Activated naive CD4-positive, alpha-beta T cell (primary cell): ENCODE measurements around the gene NPR1.
"Not testable (repeated sequence)": the region's sequence is repeated elsewhere in the genome, so short reads cannot be mapped to it uniquely, and the experiment has no call there.

ENCODE experiments used
- DNase-seq, 4 experiments: peaks; one replicate each; lab custom pipeline; 2025; lab: John Stamatoyannopoulos, UW

Gene NPR1

DNA sequence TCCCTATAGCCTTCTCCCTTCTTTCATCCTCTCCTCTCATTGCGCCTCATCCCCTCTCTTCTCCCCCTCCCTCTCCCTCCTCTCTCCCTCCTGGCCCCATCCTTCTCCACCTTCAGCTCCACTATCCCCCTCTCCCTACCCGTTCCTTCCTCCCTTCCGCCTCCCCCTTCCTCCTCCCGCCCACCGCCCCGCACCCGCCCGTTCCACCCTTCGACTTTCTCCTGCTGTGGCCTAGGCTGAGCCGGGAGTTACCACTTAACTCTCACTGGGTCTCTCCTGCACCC lies 1.6 kb downstream of the NPR1 start:
- no peak for DNase-seq

DNA sequence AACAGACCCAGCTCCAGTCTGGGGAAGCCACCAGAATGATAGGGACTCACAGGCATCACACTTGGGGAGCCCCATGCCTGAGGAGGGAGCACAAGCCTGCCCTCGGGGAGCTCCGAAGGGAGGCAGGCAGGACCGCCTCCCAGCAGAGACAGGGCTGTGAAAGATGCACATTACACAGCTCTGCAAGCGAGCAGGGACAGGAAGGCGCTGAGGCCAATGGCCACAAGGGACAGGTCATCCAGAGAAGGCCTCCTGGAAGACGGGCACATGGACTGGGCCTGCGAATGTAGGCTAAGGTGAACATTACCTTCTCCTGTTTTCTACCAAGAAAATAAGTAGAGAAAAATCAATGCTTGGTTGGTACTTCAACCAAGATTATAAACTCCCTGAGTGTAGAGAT lies 4.2 kb downstream of the NPR1 start:
- no peak for DNase-seq

DNA sequence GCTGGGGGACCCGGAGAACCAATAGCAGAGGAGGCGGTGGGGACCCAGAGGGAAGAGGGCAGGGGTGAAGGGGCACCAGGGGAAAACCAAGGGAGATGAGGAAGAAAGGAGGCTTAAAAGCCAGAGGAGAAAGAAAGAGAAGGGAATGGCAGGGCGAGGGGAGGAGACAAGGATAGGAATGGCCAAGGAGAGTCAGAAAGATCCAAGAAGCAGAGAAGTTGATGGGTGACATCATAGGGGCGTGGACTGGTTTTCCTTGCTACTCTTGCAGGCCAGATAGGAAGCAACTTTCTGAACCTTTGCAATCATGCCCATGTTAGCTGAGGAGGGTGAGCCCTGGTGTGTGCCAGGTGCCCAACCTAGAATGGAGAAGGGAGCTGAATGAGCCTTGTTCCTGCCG lies 5.4 kb downstream of the NPR1 start:
- no peak for DNase-seq

DNA sequence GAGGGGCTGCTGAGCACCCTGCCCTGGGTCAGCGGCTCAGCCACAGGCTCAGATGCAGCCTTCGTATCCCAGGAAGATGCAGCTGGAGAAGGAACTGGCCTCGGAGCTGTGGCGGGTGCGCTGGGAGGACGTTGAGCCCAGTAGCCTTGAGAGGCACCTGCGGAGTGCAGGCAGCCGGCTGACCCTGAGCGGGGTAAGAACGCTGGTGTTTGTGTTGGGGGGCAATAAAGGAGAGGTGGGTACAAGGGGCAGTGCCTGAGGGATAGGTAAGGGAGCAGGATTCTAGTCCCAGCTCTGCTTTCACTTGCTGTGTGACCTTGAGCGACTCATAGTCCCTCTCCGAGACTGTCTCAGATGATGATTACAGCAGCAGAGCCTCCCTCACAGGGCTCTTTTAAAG lies 6.4 kb downstream of the NPR1 start:
- no peak for DNase-seq

DNA sequence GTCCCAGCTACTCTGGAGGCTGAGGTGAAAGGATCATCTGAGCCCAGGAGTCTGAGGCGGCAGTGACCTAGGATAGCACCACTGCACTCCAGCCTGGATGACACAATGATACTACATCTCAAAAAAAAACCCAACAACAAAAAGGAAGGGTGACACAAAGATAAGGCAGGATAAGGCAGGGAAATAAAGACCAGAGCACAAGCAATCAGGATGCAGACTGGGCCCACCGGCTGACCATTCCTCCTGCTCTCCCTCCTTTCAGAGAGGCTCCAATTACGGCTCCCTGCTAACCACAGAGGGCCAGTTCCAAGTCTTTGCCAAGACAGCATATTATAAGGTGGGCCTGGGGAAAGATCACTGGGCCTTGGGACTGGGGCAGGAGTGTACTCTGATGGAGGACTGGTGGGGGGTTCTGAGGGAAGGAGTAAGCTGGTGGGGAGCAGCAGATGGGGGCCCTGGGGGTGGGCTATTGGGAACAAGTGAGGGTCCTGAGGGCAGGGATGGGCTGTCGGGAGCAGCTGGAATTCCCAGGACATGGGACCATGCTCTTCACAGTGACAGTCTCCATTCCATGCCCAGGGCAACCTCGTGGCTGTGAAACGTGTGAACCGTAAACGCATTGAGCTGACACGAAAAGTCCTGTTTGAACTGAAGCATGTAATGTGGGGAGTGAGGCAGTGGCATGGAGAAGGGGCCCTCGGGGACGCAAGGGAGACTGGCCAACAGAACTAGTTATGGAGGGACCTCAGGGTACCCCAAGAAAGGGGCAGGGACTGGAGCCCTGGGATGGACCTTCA lies 7.3 kb downstream of the NPR1 start:
- DNase-seq: no peak

DNA sequence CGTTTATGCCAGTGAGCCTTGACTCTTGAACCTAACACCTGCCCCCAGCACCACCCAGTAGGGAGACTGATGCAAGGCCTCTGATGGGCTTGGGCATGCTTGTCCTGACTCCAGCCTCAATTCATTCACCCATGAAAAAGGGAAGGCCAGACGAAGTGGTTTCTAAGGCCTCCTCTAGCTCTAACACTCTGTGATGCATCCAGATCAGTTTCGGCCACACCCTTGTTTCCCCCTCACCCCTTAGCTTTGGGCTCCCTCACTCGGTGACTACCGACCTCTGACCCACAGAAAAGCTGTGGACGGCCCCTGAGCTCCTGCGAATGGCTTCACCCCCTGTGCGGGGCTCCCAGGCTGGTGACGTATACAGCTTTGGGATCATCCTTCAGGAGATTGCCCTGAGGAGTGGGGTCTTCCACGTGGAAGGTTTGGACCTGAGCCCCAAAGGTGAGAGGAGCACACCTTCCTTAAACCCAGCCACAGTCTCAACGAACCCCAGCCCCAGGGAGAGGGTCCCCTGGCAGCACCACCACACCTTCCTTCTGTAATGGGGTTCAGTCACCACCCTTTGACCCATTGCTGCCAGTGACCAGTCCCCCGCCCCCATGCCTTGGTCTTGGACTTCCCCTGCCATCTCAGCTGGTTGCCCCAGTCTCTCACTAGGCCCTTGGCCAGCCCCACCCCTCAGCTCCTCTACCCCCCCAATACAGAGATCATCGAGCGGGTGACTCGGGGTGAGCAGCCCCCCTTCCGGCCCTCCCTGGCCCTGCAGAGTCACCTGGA lies 9.0 kb downstream of the NPR1 start:
- no peak for DNase-seq

DNA sequence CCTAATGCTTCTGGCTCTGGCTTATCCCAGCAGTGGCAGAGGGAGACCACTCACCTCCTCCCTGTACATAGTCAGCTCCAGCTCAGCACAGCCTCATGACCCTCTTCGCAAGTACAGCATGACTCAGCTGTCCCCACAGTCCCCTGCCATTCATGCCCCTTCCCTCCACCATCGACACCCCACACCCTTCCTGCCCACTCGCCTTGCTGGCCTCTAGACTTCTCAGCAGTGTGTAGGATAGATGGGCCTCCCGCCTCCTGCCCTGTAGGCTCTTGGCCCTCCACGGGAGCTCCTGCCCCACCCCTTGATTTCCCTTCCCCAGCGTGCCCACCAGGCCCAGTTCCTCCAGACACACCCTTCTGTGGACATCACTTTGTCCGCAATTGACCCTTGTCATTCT lies 9.8 kb downstream of the NPR1 start:
- DNase-seq: no peak

DNA sequence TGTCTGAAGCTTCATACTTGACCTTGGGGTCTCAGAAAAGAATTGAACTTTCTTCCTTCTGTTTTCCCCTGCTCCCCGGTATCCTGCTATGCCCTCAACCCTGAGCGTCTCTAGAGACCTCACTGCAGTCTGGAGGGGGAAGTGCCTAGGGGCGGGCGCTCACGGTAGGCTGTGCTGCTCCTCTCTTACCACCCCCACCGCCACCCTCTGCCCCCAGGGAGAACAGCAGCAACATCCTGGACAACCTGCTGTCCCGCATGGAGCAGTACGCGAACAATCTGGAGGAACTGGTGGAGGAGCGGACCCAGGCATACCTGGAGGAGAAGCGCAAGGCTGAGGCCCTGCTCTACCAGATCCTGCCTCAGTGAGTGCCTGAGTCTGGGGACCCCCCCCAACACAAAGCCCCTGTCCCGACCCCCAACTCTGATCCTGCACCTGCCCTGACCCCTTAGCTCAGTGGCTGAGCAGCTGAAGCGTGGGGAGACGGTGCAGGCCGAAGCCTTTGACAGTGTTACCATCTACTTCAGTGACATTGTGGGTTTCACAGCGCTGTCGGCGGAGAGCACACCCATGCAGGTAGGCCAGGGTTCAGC lies 10.3 kb downstream of the NPR1 start:
- no peak for DNase-seq

DNA sequence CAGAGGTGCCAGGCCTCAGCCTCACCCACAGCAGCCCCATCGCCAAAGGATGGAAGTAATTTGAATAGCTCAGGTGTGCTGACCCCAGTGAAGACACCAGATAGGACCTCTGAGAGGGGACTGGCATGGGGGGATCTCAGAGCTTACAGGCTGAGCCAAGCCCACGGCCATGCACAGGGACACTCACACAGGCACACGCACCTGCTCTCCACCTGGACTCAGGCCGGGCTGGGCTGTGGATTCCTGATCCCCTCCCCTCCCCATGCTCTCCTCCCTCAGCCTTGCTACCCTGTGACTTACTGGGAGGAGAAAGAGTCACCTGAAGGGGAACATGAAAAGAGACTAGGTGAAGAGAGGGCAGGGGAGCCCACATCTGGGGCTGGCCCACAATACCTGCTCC lies 15.0 kb downstream of the NPR1 start:
- DNase-seq: no peak

DNA sequence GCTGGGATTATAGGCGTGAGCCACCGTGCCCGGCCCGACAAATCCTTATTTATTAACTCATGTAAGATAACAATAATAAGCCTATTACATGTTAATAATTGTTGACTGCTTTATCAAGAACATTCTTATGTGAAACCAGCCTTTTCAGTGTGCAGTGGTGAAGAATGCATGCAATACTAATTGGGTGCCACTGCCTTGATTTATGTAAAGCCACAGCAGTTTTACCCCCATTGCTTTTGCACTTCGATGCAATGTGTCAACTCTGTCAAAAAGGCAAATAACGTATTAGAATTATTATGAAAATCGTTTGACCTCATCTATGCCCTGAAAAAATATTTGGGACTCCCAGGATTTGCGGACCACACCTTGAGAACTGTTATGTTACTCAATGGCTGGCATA lies 18.3 kb downstream of the NPR1 start:
- no peak for DNase-seq

DNA sequence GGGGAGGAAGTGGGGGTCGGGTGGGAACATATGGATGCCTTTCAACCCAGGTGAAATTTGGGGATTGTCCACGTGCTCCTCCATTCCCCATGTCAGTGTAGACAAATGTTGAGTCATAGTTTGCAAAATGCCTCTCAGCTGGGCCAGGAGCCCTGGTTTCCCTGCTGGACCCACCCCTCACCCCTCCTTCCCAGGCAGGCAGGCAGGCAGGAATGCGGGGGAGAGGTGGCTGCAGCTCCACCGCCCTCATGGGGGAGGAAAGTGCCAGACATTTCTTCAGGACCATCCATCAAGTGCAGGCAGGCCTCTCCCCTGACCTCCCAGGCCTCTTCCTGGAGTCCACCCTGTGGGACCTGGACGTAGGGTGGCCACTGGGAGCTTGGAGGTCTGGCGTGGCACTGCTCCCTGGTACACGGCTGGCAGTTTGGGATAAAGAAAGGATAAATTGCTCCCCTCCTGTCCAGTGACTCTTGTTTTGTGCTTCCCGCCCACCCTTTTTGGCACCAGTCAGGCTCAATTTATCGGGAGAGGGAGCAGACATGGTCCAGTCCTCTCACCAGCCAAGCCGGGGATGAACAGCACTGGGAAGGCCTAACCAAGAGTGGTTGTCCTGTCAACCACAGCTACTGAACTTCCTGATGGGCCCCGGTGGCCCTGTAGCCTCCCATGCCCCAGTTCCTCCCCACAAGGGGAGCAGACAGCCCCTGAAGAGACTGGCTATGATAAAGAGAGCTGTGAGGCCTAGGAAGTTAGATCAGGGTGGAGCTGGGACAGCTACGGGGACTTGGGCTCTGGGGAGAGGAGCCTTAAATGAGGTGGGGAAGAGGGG lies 18.9 kb downstream of the NPR1 start:
- DNase-seq: no peak

DNA sequence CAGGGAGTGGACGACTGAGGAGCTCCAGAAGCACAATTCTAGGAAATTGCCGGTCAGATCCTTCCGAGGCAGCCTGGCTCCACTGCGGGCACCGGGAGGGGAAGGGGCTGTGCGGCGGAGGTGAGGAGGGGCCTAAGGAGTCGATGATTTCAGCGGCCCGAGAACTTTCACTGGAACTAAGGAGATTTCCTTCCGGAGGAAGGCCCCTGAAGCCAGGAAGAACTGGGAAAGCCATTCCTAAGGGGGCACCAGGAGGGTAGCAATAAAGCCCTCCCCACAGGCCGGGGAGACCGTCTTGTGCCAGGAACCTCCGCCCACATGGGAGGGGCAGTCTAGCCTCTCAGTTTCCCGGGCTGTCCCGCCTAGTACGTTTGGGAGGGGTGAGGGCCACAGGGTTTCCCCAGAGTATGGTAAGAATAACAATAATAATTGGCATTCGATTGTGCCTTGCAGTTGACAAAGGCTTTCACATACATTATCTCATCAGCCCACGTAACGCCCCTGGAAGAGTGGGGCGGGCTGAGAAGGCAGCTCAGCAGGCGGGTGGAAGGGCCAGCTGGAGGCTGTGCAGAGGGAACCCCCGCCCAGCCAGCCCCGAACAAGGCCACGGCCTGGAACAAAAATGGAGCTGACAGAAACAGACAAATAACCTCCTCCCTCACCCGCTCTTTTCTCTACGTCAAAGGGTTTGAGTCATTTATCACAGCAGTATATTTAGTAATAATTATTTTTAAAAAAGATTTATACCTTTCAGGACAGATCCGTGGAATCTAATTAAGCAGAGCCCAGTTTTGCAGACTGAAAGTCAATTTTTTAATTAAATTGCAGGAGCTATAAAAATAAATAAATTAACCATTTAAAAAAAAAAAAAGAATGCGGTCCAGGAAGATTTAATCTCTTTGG lies 19.8 kb downstream of the NPR1 start:
- no peak for DNase-seq

DNA sequence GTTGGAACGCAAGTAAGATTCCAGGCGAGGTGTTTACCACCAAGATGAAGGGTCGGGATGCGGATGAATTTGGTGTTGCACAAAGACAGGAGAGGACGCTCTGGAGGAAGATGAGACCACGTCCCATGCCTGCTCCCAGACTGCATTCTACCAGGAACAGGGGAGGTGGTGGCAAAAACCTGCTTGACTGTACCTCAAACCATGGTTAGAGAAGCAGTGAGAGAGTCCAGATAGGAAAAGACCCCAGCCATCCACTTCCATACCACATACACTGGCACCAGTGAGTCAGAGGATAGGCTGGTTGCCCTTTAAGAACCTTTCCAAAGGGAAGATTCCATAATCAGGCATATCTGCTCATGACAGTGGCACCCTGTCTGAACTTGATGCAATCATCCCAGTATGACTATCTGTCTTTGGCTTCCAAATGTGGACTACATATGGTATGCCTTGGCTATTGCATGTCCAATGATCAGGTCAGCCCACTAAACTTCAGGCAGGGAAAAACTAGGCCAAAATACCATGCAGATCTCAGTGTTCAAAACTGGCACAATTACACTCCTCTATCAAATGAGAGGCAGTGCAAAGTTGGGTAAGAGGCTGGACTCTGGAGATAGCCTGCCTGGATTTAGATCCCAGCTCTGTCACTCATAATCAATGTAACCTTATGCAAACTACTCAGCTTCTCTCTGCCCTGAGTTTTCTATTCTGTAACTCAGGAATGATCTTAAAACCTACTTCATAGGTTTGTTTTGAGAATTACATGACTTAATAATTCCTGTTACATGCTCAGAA lies 20.6 kb downstream of the NPR1 start:
- DNase-seq: no peak

DNA sequence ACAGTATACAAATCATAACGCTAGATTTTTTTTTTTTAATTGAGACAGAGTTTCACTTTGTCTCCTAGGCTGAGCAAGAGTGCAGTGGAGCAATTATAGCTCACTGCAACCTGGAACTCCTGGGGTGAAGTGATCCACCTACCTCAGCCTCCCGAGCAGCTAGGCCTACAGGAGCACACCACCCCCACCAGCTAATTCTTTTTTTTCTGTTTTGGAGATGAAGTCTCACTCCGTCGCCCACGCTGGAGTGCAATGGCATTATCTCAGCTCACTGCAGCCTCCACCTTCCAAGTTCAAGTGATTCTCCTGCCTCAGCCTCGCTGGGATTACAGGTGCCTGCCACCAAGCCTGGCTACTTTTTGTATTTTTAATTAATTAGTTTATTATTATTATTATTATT lies 21.3 kb downstream of the NPR1 start:
- DNase-seq: no peak

DNA sequence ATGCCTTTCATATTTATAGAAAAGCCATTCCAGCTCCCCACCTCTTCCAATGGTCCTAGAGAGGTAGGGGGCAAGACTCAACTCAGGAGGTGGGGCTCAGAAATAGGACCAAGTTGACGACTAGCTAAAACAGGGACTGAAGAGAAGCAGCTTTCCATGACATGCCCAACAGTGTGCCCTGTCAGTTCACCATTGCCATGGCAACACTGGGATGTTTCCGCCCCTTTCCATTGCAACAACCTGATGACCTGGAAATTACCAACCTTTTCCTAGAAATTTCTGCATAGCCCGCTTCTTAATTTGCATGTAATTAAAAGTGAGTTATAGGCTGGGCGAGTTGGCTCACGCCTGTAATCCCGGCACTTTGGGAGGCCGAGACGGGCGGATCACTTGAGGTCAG lies 27.0 kb downstream of the NPR1 start:
- no peak for DNase-seq

DNA sequence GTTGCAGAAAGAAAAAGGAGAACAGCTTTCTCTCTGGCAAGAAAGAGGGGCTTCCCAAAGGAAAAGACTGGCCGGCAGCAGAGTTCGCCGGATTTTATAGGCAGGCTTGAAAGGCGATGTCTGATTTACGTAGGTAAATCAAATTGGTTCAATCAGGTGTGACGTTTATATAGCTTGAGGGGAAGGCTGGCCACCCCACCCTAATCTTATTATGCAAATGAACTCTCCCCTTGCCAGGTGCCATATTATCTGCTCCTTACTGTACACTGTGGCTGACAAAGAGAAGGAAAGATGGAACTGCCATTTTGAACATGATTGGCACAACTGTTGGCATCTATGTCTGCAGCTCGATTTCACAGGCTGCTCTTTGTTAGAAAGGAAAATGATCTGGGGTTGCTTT lies 32.5 kb downstream of the NPR1 start:
- DNase-seq: no peak

DNA sequence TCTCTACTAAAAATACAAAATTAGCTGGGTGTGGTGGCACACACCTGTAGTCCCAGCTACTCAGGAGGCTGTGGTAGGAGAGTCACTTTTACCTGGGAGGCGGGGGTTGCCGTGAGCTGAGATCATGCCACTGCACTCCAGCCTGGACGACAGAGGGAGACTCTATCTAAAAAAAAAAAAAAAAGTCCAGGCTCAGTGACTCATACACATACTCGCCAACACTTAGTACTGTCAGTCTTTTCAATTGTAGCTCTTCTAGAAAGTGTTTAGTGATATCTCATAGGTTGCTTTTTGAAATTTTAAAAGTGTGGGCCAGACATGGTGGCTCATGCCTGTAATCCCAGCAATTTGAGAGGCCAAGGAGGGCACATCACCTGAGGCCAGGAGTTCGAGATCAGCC lies 37.7 kb downstream of the NPR1 start:
- not testable (repeated sequence) for DNase-seq

DNA sequence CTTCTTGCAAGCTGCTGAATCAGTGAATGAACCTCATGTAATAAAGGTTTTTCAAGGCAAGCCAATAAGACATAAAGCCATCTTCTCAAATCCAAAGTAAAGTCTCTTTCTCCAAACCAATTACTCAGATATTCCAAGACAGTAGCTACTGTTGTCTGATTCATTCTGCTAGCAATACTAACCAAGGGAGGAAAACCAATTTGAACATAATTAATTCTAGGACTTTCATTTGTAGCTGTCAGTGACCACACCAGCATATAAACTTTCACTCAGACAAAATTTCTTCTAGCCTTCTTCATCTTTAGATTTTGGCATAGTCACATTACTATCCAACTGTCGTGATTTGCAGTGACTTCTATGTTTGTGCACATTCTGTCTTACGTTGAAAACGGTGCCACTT lies 38.8 kb downstream of the NPR1 start:
- no peak for DNase-seq

DNA sequence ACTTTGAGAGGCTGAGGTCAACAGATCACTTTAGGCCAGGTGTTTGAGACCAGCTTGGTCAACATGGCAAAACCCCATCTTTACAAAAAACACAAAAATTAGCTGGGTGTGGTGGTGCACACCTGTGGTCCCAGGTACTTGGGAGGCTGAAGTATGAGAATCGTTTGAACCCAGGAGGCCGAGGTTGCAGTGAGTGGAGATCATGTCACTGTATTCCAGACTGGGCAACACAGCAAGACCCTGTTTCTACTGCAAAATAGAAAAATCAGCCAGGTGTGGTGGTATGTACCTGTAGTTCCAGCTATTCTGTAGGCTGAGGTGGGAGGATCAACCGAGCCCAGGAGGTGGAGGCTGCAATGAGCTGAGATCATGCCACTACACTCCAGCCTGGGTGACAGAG lies 45.2 kb downstream of the NPR1 start:
- no peak for DNase-seq

DNA sequence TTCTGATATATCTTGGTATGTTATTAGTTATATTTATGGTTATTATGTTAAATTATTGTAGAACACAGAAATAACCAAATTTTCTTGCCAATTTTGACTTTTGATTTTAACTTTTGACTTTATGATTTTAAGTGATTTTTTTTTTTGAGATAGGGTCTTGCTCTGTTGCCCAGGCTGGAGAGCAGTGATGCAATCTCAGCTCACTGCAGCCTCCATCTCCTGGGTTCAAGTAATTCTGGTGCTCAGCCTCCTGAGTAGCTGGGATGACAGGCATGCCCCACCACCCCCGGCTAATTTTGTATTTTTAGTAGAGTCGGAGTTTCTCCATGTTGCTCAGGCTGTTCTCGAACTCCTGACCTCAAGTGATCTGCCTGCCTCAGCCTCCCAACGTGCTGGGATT lies 46.1 kb downstream of the NPR1 start:
- not testable (repeated sequence) for DNase-seq
